Limb (tissue), 2 donors: Measurements from ENCODE around the gene PPBP.

ENCODE experiments used
- DNase-seq, 2 donors: peaks; one replicate each; pipeline ENCODE4 v3.0.0-alpha.2; 2016; ENCODE audit errors: extremely low spot score in 2 of 2

The PPBP gene

GRCh38 chr4:73948990-73949706 lies 38.8 kb downstream of the PPBP start:
- no peak for DNase-seq

GRCh38 chr4:73948291-73948690 lies 39.7 kb downstream of the PPBP start:
- DNase-seq, result no peak

GRCh38 chr4:73947239-73947985 lies 40.6 kb downstream of the PPBP start:
- no peak for DNase-seq

GRCh38 chr4:73945674-73946449 lies 42.1 kb downstream of the PPBP start:
- no peak for DNase-seq

- DNase-seq, result no peak
Measured at GRCh38 chr4:73945140-73945539, 42.9 kb downstream of the PPBP start.

- DNase-seq, result peak in 1 of 2 donors; percentile 47
Measured at GRCh38 chr4:73944061-73944875, 43.7 kb downstream of the PPBP start.

GRCh38 chr4:73943555-73943954 lies 44.4 kb downstream of the PPBP start:
- DNase-seq, result no peak

- no peak for DNase-seq
Measured at GRCh38 chr4:73936969-73937368, 51.0 kb downstream of the PPBP start.
